ENCODE data around the gene DMD. TPM values are rescaled to one million over a fixed set of nuclear protein-coding genes. Genes with fewer than 3 reads are reported as not detected.

DMD gene
- total and polyA plus RNA-seq, 2 of the 8 experiments (the other 6 are each of a cell fraction or from before 2014, with no cell fraction given): 4.8 to 7.4 TPM

GRCh38 chrX:31110657-31111056 lies 2100.7 kb downstream of the DMD start:
- CTCF ChIA-PET (ENCODE audit: partially characterized antibody): no interaction called here
- no peak overlapping the region for H3K4ac ChIP-seq (replicated peaks; ENCODE audit: insufficient read length, low read depth, low read length)
- H3K56ac ChIP-seq (replicated peaks; ENCODE audit: insufficient read length, low read depth, low read length): no peak overlapping the region
- H3K79me1 ChIP-seq (ENCODE audit: low read depth, low read length): no peaks in the 10 kb centered on the region
- POLR2A ChIA-PET (ENCODE audit: partially characterized antibody): no interaction called here
- no peak overlapping the region for H3K18ac ChIP-seq (ENCODE audit: extremely low read depth, low read length)
- no peaks in the 10 kb centered on the region for H3K79me2 ChIP-seq (ENCODE audit: control insufficient read depth in 1 of 2, insufficient read depth in 2 of 2, low read length in 2 of 2)
- no peak overlapping the region for H3K9ac ChIP-seq (replicated peaks in 1 of 4; ENCODE audit: extremely low read depth in 1 of 4, low read depth in 3 of 4, low read length in 3 of 4)
- no peak overlapping the region for H4K91ac ChIP-seq (replicated peaks; ENCODE audit: insufficient read length, low read length)
- no peak overlapping the region for H4K8ac ChIP-seq (ENCODE audit: extremely low read depth, insufficient read depth, low read length)
- no peak overlapping the region for H2AK5ac ChIP-seq (ENCODE audit: low read depth, low read length)
- WGBS, 2 experiments (ENCODE audit: extremely low coverage in 1 of 2, insufficient coverage in 1 of 2, insufficient read length in 1 of 2, insufficient replicate concordance in 2 of 2, low coverage in 1 of 2, low lambda C conversion rate in 2 of 2, missing lambda C conversion rate in 1 of 2): 82% methylated on average over 6 of the region's 6 CpGs; no CpG with 5 or more reads in 1 of the 2 experiments
- H3K4me1 ChIP-seq (replicated peaks in 1 of 4; ENCODE audit: control insufficient read depth in 3 of 4, insufficient read depth in 4 of 4, low read length in 3 of 4): no peaks in the 10 kb centered on the region
- H4K20me1 ChIP-seq (replicated peaks in 1 of 2; ENCODE audit: control insufficient read depth in 1 of 2, insufficient read depth in 2 of 2, low read length in 2 of 2): no peaks in the 10 kb centered on the region
- no peak overlapping the region for H3K14ac ChIP-seq (ENCODE audit: insufficient read length)
- TF ChIP-seq EZH2 (IDR thresholded peaks at IDR 0.05; ENCODE audit: low read depth, low read length, severe bottlenecking) (no peak), RFX5 (IDR thresholded peaks at IDR 0.05; ENCODE audit: borderline replicate concordance, low read depth, low read length) (no peak), POLR2AphosphoS5 (IDR thresholded peaks at IDR 0.05; ENCODE audit: low read depth, low read length) (no peak), SUZ12 (IDR thresholded peaks at IDR 0.05; ENCODE audit: low read length) (no peak), SP1 (IDR thresholded peaks at IDR 0.05; ENCODE audit: low read depth, low read length) (no peak), CBX5 (IDR thresholded peaks at IDR 0.05; ENCODE audit: low read depth, low read length) (no peak)
- H3K27me3 ChIP-seq (replicated peaks in 1 of 4; ENCODE audit: control insufficient read depth in 3 of 4, extremely low read depth in 1 of 4, insufficient read depth in 3 of 4, low read length in 3 of 4): no peaks in the 10 kb centered on the region
- DNase-seq (ENCODE audit: low read depth in 1 of 2, low spot score in 2 of 2) (no peak), FAIRE-seq (no peak)
- H2BK20ac ChIP-seq (ENCODE audit: low read length): no peak overlapping the region
- no peak overlapping the region for H3K4me2 ChIP-seq (ENCODE audit: insufficient read depth in 1 of 2, low read depth in 2 of 2, low read length in 2 of 2)
- no peak overlapping the region for H3K23ac ChIP-seq (ENCODE audit: insufficient read length)
- no peaks in the 10 kb centered on the region for H3K36me3 ChIP-seq (ENCODE audit: control insufficient read depth in 2 of 4, insufficient read depth in 4 of 4, low read length in 3 of 4)
- H2BK120ac ChIP-seq (replicated peaks; ENCODE audit: low read depth, low read length): no peak overlapping the region
- no peak overlapping the region for H2BK15ac ChIP-seq (ENCODE audit: low read length)
- H3K27ac ChIP-seq (ENCODE audit: low read depth, low read length): no peak overlapping the region
- no peak overlapping the region for H2BK12ac ChIP-seq (ENCODE audit: low read depth, low read length)
- H3K9me3 ChIP-seq (ENCODE audit: insufficient read depth in 2 of 2, low read depth in 1 of 2, low read length in 1 of 2): no peaks in the 10 kb centered on the region
- H3K23me2 ChIP-seq (ENCODE audit: low read depth, low read length): no peaks in the 10 kb centered on the region
- H2AFZ ChIP-seq (ENCODE audit: low read length): no peak overlapping the region
- no peak overlapping the region for H4K5ac ChIP-seq (ENCODE audit: insufficient read length, low read depth, low read length)
- no peak overlapping the region for H2BK5ac ChIP-seq (ENCODE audit: low read depth, low read length)
- no peak overlapping the region for H3K4me3 ChIP-seq (ENCODE audit: extremely low read depth in 1 of 4, insufficient read depth in 2 of 4, low read depth in 3 of 4, low read length in 4 of 4)

Measured in H1 (cell line).